ENCODE measurements around the gene ACTL7B. TPM values are rescaled to one million over a fixed set of nuclear protein-coding genes. Genes with fewer than 3 reads are reported as not detected.
"Not testable (repeated sequence)": the region's sequence is repeated elsewhere in the genome, so short reads cannot be mapped to it uniquely, and the experiment has no call there.

ACTL7B gene
- total RNA-seq, 4 donors from 2014 or later: 0.19 to 0.26 TPM; not detected in 2

- no peaks in the 10 kb centered on the region for H3K9me3 ChIP-seq
- WGBS: over 99% methylated on average over 3 of the region's 3 CpGs
- no peaks in the 10 kb centered on the region for H3K27me3 ChIP-seq
- H3K4me1 ChIP-seq: peaks cover 2% of the 10 kb centered on the region
- no peak for DNase-seq (ENCODE audit: low spot score in 2 of 2)
- no peaks in the 10 kb centered on the region for H3K36me3 ChIP-seq
- no peak overlapping the region for H3K4me3 ChIP-seq
- no peak overlapping the region for H3K27ac ChIP-seq
- TF ChIP-seq POLR2A (IDR thresholded peaks at IDR 0.05): no peak
- TF ChIP-seq CTCF (IDR thresholded peaks at IDR 0.05): no peak
- TF ChIP-seq EP300 (IDR thresholded peaks at IDR 0.05): no peak
- TF ChIP-seq POLR2AphosphoS5 (IDR thresholded peaks at IDR 0.05): no peak
Observed at GRCh38 chr9:108850293-108850897, 5.4 kb downstream of the ACTL7B start.

- not testable (repeated sequence) for H3K4me3 ChIP-seq; DNase-seq (ENCODE audit: low spot score in 2 of 2); H3K27ac ChIP-seq; H3K9me3 ChIP-seq; H3K36me3 ChIP-seq; H3K27me3 ChIP-seq
- WGBS: 96% methylated on average over 7 of the region's 8 CpGs
- peaks cover 17% of the 10 kb centered on the region for H3K4me1 ChIP-seq
Observed at GRCh38 chr9:108848296-108848695, 7.5 kb downstream of the ACTL7B start.

GRCh38 chr9:108845947-108846346 lies 9.8 kb downstream of the ACTL7B start:
- Histone ChIP-seq H3K27ac (no peak overlapping the region), H3K36me3 (no peaks in the 10 kb centered on the region), H3K9me3 (no peaks in the 10 kb centered on the region), H3K4me1 (peaks cover 17% of the 10 kb centered on the region), H3K27me3 (no peaks in the 10 kb centered on the region), H3K4me3 (no peak overlapping the region)
- no peak for TF ChIP-seq POLR2A (IDR thresholded peaks at IDR 0.05)
- TF ChIP-seq POLR2AphosphoS5 (IDR thresholded peaks at IDR 0.05): no peak
- TF ChIP-seq CTCF (IDR thresholded peaks at IDR 0.05): no peak
- no peak for TF ChIP-seq EP300 (IDR thresholded peaks at IDR 0.05)
- WGBS: 50% methylated on average over 2 of the region's 2 CpGs
- DNase-seq (ENCODE audit: low spot score in 2 of 2): no peak

- DNase-seq (ENCODE audit: low spot score in 2 of 2): no peak
- Histone ChIP-seq H3K27me3 (no peaks in the 10 kb centered on the region), H3K9me3 (no peaks in the 10 kb centered on the region), H3K4me1 (peaks cover 17% of the 10 kb centered on the region), H3K4me3 (no peak overlapping the region), H3K36me3 (no peaks in the 10 kb centered on the region), H3K27ac (no peak overlapping the region)
- 58% methylated on average over 5 of the region's 5 CpGs for WGBS
- TF ChIP-seq POLR2AphosphoS5 (IDR thresholded peaks at IDR 0.05) (no peak), EP300 (IDR thresholded peaks at IDR 0.05) (no peak), CTCF (IDR thresholded peaks at IDR 0.05) (no peak), POLR2A (IDR thresholded peaks at IDR 0.05) (no peak)
Observed at GRCh38 chr9:108845507-108845906, 10.3 kb downstream of the ACTL7B start.

- no peaks in the 10 kb centered on the region for H3K36me3 ChIP-seq
- TF ChIP-seq CTCF (IDR thresholded peaks at IDR 0.05): no peak
- WGBS: 61% methylated on average over 2 of the region's 2 CpGs
- no peaks in the 10 kb centered on the region for H3K9me3 ChIP-seq
- H3K4me3 ChIP-seq: no peak overlapping the region
- no peak overlapping the region for H3K27ac ChIP-seq
- DNase-seq (ENCODE audit: low spot score in 2 of 2): no peak
- peaks cover 17% of the 10 kb centered on the region for H3K4me1 ChIP-seq
- no peaks in the 10 kb centered on the region for H3K27me3 ChIP-seq
Observed at GRCh38 chr9:108844856-108845255, 10.9 kb downstream of the ACTL7B start.

- Histone ChIP-seq H3K4me1 (peaks cover 17% of the 10 kb centered on the region), H3K9me3 (no peaks in the 10 kb centered on the region), H3K27me3 (no peaks in the 10 kb centered on the region), H3K36me3 (no peaks in the 10 kb centered on the region), H3K27ac (no peak overlapping the region), H3K4me3 (no peak overlapping the region)
- WGBS: 51% methylated on average over 2 of the region's 2 CpGs
- no peak for DNase-seq (ENCODE audit: low spot score in 2 of 2)
- TF ChIP-seq POLR2A (IDR thresholded peaks at IDR 0.05): no peak
- no peak for TF ChIP-seq POLR2AphosphoS5 (IDR thresholded peaks at IDR 0.05)
- TF ChIP-seq EP300 (IDR thresholded peaks at IDR 0.05): no peak
- TF ChIP-seq CTCF (IDR thresholded peaks at IDR 0.05): no peak
Observed at GRCh38 chr9:108844391-108844790, 11.4 kb downstream of the ACTL7B start.

Measured in suprapubic skin (tissue), 4 donors.